Activated naive CD4-positive, alpha-beta T cell treated with anti-CD3 and anti-CD28 coated beads, Interleukin-2, amount 50 U/mL, for 72 hours (primary cell): Measurements from ENCODE around the gene STK32C. TPM values are rescaled to one million over a fixed set of nuclear protein-coding genes. Genes with fewer than 3 reads are reported as not detected.
"Not testable (repeated sequence)": the region's sequence is repeated elsewhere in the genome, so short reads cannot be mapped to it uniquely, and the experiment has no call there.

ENCODE experiments used
- ATAC-seq, 2 donors: fragments of 150-1000 bp; cut with Tn5 transposase; 2 replicates each; pipeline ENCODE4 v1.10.0; 2021; ENCODE audit warnings: mild to moderate bottlenecking in 2 of 2, moderate library complexity in 2 of 2
- DNase-seq, 2 donors: peaks; one replicate each; pipeline ENCODE4 v3.0.0; 2021 to 2022; ENCODE audit warnings: low spot score in 2 of 2
- H3K27ac Mint-ChIP-seq, 2 donors: one replicate each; pipeline ENCODE4 v1.8.0; 2022; ENCODE audit warnings: mild to moderate bottlenecking in 2 of 2, mixed read lengths in 2 of 2
- H3K36me3 Mint-ChIP-seq, 2 donors: one replicate each; pipeline ENCODE4 v1.8.0; 2022; ENCODE audit warnings: mixed read lengths in 2 of 2
- H3K9me3 Mint-ChIP-seq, 2 donors: one replicate each; pipeline ENCODE4 v1.8.0; 2022; ENCODE audit warnings: mixed read lengths in 2 of 2
- total RNA-seq, 2 donors: library from RNA; stranded (reverse); gene quantifications; one replicate each; pipeline ENCODE4 v1.2.3, GENCODE V29; 2022

The STK32C gene
- total RNA-seq, 2 donors from 2014 or later: 14.5 to 25.5 TPM

DNA sequence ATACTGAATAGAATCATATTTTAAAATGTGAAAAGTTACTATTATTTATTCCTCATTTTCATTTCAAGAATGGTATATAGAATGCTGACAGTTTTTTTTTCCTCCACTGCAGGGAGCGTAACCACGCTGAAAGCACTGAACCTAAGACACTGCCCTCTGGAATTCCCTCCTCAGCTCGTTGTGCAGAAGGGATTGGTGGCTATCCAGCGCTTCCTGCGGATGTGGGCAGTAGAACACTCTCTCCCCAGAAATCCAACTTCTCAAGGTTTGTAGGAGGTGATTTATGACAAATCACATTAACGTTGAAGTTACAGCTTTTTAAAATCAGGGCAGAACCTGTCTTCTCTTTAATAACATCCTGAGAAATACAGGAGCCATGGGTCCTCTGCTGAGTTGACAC lies 36.6 kb upstream of the STK32C start:
- ATAC-seq (no peak), DNase-seq (no peak)
- no peak overlapping the region for H3K27ac Mint-ChIP-seq
- H3K36me3 Mint-ChIP-seq: no peaks in the 10 kb centered on the region
- H3K9me3 Mint-ChIP-seq: no peaks in the 10 kb centered on the region

DNA sequence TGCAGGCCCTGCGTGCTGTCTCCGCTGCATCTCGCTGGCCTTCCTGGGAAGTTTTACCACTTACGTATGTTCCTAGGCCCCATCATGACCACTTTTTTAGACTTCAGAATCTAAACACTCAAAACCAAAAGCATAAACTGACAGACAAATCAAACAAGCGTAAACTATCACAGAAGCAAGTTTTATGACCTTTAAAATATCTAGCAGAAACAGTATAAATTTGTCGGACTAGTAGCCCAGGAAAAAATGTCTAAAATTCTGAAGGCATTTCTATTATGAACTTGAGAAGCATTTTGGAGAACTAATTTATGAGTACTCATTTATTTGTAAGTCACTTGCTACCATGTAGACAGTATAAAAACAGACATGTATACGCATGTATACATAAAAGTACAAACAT lies 34.8 kb upstream of the STK32C start:
- Mint-ChIP-seq H3K36me3 (no peaks in the 10 kb centered on the region), H3K9me3 (no peaks in the 10 kb centered on the region), H3K27ac (no peak overlapping the region)
- no peak for DNase-seq
- ATAC-seq: no peak

DNA sequence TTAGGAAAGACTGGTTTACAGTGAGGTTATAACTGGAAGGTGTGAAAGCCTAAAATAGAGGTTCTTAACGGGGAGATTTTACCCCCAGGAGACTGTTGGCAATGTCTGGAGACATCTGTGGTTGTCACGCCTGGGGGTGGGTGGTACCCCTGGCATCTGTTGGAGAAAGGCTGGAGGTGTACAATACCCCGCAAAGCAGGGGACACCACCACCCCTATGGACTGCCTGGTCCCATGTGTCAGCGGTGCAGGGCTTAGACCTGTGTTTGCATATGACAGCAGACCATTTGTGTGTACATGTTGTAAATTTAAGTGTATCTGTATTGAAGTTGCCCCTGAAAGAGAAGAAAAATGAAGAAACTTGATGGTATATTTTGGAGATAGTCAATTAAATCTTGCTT lies 34.0 kb upstream of the STK32C start:
- DNase-seq (no peak), ATAC-seq (no peak)
- Mint-ChIP-seq H3K9me3 (no peaks in the 10 kb centered on the region), H3K27ac (no peak overlapping the region), H3K36me3 (peaks cover 0 to 5% of the 10 kb centered on the region in 2 donors)

DNA sequence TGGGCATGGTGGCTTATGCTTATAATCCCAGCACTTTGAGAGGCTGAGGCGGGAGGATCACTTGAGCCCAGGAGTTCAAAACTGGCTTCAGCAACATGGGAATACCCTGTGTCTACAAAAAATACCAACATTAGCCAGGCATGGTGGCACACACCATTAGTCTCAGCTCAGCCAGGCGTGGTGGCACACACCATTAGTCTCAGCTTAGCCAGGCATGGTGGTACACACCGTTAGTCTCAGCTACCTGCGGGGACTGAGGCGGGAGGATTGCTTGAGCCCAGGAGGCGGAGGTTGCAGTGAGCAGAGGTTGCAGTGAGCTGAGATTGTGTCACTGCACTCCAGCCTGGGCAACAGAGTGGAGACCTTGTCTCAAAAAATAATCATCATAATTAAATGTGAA lies 33.3 kb upstream of the STK32C start:
- H3K9me3 Mint-ChIP-seq: no peaks in the 10 kb centered on the region
- no peak for ATAC-seq
- no peak overlapping the region for H3K27ac Mint-ChIP-seq
- peaks cover 0 to 5% of the 10 kb centered on the region in 2 donors for H3K36me3 Mint-ChIP-seq
- no peak for DNase-seq

DNA sequence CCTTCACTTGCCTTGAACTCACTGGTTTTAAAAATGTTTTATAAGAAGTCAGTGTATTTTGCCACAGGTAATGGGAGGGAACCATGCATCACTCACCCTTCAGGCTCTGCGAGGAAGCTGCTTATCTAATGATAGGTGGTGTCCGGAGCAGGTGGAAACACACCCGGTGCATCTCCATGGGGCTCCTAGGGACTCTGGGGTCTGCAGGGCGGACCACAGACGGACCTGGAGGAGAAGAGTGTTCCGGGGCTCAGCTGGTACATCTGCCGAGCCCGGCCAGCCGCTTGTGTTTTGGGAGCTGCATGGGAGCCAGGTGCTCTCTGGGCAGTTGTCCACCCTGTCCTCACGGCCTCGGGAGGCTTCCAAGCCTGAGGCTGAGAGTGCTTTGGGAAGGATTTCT lies 31.5 kb upstream of the STK32C start:
- Mint-ChIP-seq H3K27ac (no peak overlapping the region), H3K9me3 (no peaks in the 10 kb centered on the region), H3K36me3 (peaks cover 0 to 5% of the 10 kb centered on the region in 2 donors)
- DNase-seq: no peak
- no peak for ATAC-seq

DNA sequence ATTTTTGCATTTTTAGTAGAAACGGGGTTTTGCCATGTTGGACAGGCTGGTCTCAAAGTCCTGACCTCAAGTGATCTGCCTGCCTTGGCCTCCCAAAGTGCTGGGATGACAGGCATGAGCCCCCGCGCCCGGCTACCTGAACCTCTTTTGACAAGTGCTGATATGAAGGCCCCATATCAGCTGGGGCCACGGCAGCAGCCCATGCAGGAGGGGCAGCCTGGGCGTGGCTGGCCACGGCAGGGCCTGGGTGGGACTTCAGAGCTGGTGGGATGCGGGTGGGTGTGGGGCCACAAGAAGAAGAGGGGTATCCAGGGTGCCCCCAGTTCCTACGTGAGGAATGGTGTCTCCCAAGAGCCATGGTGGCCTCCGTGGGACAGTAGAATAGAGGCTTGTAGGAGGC lies 31.1 kb upstream of the STK32C start:
- no peaks in the 10 kb centered on the region for H3K9me3 Mint-ChIP-seq
- DNase-seq (no peak), ATAC-seq (no peak)
- no peak overlapping the region for H3K27ac Mint-ChIP-seq
- H3K36me3 Mint-ChIP-seq: peaks cover 0 to 5% of the 10 kb centered on the region in 2 donors

DNA sequence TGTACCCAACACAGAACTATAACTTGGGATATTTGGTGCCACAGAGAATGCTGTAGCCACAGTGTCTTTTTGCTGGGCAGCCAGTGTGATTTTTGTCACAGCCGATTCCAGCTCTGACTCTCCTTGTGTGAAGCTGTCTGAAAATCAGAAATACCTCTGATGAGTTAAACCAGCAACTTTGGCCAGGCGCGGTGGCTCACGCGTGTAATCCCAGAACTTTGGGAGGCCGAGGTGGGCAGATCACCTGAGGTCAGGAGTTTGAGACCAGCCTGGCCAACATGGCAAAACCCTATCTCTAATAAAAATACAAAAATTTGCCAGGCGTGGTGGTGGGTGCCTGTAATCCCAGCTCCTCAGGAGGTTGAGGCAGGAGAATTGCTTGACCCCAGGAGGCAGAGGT lies 30.1 kb upstream of the STK32C start:
- H3K36me3 Mint-ChIP-seq, DNase-seq, ATAC-seq, H3K9me3 Mint-ChIP-seq: not testable (repeated sequence)
- H3K27ac Mint-ChIP-seq: peak overlapping the region; percentile 22 to 81

DNA sequence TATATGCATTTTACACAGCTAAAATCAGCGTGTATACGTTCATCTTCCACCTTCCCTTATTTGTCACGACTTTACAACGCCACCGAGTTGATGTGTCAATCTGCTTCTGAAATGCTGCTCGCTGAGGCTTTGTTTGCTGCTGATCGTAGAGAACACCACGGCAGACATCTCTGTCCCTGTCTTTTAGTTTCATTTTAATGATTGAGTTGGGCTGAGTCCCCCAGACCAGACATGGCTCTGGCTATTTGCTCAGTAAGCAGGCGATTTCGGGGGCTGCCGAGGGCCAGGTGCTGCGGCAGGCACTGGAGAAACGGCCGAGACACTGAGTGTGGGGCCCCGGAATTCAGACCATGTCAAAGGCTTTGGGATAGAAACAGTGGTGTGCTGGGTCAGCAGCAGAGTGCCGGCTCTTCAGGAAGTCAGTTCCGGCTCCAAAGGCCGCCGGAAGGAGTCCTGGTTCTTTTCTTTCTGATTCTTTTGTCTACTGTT lies 29.2 kb upstream of the STK32C start:
- ATAC-seq (peak in 1 of 2 donors; percentile 53), DNase-seq (no peak)
- Mint-ChIP-seq H3K27ac (peak overlapping the region; percentile 81 to 85), H3K36me3 (peaks cover 0 to 5% of the 10 kb centered on the region in 2 donors), H3K9me3 (no peaks in the 10 kb centered on the region)

DNA sequence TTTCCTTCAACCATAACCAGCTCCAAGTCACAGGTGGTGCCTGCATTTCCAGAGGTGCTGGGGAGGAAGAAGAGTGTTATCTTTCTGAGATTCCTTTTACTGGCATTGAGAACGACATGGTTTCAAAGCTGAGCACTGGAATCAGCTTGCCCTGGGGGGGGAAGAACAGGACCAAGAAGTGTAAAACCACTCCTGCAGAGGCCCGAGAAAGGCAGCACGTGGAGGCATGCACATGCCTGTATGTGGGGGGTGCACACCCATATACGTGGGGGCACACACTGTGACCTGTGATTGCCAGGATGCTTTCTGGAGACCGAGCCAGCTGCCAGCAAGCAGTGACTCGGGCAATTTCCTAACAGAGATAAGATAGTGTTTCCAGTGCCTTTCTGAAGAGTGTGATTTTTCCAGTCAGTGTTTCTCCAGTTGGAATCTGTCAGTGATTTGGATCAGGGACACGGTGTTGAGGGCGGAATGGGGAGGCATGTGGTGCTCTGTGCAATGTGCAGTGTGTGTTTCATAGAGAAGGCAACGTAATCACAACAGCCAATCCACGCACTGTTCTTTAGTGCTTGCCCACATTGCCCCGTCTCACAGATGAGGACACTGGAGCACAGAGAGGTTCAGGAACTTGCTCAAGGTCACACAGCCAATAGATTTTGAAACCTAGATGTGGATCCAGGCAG lies 28.5 kb upstream of the STK32C start:
- Mint-ChIP-seq H3K36me3 (peaks cover 7 to 12% of the 10 kb centered on the region in 2 donors), H3K9me3 (no peaks in the 10 kb centered on the region), H3K27ac (peak overlapping the region in 1 of 2 donors; percentile 81)
- DNase-seq: no peak
- no peak for ATAC-seq

DNA sequence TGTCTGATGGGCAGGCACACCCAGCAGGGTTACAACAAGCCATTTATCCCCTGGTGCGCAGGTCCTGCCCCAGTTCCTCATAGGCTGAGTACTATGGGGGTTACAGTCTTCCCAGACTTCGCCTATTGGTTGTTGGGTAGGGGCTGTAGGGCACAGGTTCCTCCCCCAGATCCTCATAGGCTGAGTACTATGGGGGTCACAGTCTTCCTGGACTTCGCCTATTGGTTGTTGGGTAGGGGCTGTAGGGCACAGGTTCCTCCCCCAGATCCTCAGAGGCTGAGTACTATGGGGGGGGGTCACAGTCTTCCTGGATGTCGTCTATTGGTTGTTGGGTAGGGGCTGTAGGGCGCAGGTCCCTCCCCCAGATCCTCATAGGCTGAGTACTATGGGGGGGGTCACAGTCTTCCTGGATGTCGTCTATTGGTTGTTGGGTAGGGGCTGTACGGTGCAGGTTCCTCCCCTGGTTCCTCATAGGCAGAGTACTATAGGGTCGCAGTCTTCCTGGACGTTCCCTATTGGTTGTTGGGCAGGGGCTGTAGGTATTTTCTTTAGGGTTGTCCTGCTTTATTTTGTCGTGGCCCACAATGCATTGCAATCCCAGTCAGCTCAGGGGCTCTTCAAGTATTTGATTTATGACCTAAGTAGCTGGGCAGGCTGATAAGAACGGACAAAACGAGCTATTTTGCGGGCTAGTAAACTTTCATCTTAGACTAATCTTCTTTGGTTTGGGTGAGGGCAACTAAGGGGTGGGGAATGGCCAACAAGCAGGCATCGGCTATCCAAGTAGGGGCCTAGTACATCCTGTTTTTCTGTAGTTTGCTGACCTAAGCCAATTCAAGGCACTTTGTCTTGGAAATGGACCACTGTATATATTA lies 27.7 kb upstream of the STK32C start:
- Mint-ChIP-seq H3K36me3 (peaks cover 11 to 15% of the 10 kb centered on the region in 2 donors), H3K9me3 (no peaks in the 10 kb centered on the region), H3K27ac (peak overlapping the region in 1 of 2 donors; percentile 9)
- no peak for ATAC-seq
- no peak for DNase-seq

DNA sequence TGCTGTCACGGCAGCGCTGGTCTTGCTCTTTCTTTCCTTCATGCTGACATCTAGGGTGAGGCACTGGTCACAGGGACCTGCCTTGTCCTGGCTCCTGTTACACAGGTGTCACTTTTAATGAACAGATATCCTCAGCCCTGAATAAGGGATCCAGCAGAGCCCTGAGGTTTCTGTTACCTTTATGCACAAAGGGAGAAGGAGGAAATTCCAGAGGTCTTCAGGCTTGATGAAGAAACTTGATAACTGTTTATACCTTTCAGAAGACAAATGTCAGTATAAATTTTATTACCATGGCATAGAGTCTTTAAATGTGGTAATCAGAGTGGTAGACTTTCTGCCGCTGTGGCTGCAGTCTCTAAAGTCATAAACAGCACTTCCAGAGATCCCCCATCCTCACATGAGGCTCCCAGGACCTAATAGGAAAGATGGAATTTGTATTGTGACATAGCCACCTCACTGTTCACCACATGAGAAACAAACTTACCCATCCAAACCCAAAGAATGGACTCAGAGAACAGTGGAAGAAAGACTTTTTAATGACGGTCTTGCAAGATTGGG lies 27.0 kb upstream of the STK32C start:
- Mint-ChIP-seq H3K9me3 (no peaks in the 10 kb centered on the region), H3K36me3 (peaks cover 18 to 22% of the 10 kb centered on the region in 2 donors), H3K27ac (no peak overlapping the region)
- ATAC-seq (no peak), DNase-seq (no peak)

DNA sequence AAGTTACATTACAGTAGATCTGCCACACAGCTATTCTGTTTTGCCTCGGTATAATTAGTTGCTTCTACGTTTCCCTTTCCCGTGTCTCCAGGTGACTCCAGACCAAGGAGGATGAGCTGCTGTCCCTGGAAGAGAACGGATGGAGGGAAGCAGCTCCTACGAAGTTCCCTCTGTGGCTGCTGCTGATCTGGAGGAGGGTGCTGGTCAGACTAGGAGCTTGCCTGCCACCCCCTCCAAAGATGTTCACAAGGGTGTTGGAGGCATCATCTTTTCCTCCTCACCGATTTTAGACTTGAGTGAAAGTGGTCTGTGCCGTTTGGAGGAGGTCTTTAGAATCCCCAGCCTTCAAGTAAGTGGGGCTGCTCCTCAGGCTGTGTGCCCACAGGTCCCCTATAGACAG lies 25.6 kb upstream of the STK32C start:
- H3K9me3 Mint-ChIP-seq: no peaks in the 10 kb centered on the region
- H3K36me3 Mint-ChIP-seq: peaks cover 30 to 32% of the 10 kb centered on the region in 2 donors
- peak overlapping the region in 1 of 2 donors; percentile 95 for H3K27ac Mint-ChIP-seq
- DNase-seq: no peak
- no peak for ATAC-seq

DNA sequence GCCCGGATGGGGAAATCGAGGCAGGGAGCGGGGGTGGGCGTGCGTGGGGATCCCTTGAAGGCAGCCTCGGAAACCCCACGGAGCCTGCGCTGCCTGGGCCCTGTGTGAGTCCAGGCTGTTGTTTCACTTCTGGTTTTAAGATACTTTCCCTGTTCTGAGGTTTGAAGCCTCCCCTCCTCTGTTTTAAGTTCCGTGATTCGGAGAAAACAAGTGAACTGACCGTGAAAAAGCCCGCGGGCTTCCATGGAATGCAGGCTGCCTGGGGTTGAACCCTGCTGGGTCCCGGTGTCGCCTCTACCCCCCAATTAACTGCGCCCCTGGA lies 24.6 kb upstream of the STK32C start:
- no peaks in the 10 kb centered on the region for H3K9me3 Mint-ChIP-seq
- ATAC-seq (peak; percentile 30), DNase-seq (no peak)
- H3K27ac Mint-ChIP-seq: peak overlapping the region; percentile 95 to 98
- H3K36me3 Mint-ChIP-seq: peaks cover 31 to 42% of the 10 kb centered on the region in 2 donors

DNA sequence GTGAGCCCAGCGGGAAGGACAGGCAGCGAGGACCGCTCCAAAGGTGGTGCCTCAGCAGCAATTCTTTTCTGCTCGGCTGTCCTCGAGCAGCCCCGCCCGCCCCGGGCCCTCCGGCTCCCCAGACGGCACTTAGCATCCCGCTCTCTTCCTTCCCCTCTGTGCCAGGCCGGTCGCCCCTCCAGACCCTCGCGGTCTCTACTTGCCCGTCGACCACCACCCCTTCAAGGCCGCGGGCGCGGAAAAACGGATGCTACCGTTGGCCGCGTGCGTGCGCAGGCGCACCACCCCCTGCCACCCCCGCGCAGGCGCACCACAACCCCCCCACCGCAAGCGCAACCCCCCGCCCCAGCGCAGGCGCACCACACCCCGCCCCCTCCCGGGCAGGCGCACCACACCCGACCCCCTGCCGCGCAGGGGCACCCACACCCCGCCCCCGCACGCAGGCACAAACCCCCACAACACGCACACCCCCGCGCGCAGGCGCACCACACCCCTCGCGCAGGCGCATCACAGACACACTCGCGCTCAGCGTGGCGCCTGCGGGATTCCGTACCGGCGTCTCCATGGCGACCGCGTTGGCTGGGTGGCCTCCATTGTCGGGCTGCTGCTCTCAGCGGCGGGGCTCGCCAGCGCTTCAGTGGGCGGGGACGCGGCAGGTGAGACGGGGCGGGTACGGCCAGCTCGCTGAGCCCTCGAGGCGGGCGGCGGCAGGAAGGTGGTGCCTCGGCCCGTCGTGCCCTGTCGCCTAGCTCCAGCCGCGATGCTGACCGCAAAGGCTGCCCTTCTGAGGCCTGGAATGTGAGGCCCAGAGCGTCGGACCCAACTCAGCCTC lies 24.1 kb upstream of the STK32C start, which contains the start of gene LRRC27:
LRRC27 (plus strand) TSS at position 593 of the 832 bp plus-strand sequence. CDS start 1,332 bp downstream, outside the sequence.
- H3K36me3 Mint-ChIP-seq: peaks cover 27 to 47% of the 10 kb centered on the region in 2 donors
- no peaks in the 10 kb centered on the region for H3K9me3 Mint-ChIP-seq
- ATAC-seq: peak; percentile 83 to 92
- H3K27ac Mint-ChIP-seq: peak within 1 kb of the TSS; percentile 95 to 98
- peak; percentile 98 to 100 for DNase-seq

DNA sequence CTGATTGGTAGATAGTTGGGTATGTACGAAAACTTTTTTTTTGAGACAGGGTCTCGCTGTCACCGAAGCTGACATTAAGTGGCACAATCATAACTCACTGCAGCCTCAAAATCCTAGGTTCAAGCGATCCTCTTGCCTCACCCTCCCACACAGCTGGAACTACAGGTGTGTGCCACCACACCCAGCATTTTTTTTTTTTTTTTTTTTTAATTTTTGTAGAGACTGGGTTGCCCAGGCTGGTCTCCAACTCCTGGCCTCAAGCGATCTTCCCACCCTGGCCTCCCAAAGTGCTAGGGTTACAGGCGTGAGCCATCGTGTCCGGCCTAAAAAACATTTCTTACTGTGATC lies 22.7 kb upstream of the STK32C start:
- DNase-seq: no peak
- Mint-ChIP-seq H3K9me3 (no peaks in the 10 kb centered on the region), H3K36me3 (peaks cover 26 to 59% of the 10 kb centered on the region in 2 donors), H3K27ac (peak overlapping the region; percentile 82 to 95)
- ATAC-seq: no peak
